Kidney (tissue), 14 donors: ENCODE results near the gene GBE1. TPM values are rescaled to one million over a fixed set of nuclear protein-coding genes. Genes with fewer than 3 reads are reported as not detected.

Source experiments
- DNase-seq, 5 donors: peaks; one replicate each; pipeline ENCODE4 v3.0.0-alpha.2; 2013 to 2020
- FAIRE-seq: peaks from 2 replicates; lab custom pipeline; 2012; peaks lifted over from hg19 to GRCh38; lab: Jason Lieb, UNC
- H3K27ac ChIP-seq, 2 donors: one replicate each; pipeline ENCODE4 v1.7.0; 2013; ENCODE audit warnings: low read depth in 2 of 2, low read length in 2 of 2, inconsistent platforms in 1 of 2
- H3K27me3 ChIP-seq: one replicate; pipeline ENCODE4 v1.7.1; 2013; ENCODE audit warnings: low read length, inconsistent platforms; ENCODE audit not compliant: control insufficient read depth, insufficient read depth
- H3K36me3 ChIP-seq, 3 donors: one replicate each; pipeline versions ENCODE4 v1.7.0 to v1.7.1; 2013; ENCODE audit warnings: low read length in 3 of 3, control low read depth in 1 of 3, inconsistent platforms in 1 of 3; ENCODE audit not compliant: insufficient read depth in 3 of 3, control insufficient read depth in 2 of 3
- H3K4me1 ChIP-seq, 3 donors: one replicate each; pipeline versions ENCODE4 v1.7.0 to v1.7.1; 2013; ENCODE audit warnings: low read length in 3 of 3, inconsistent platforms in 1 of 3, low read depth in 1 of 3; ENCODE audit not compliant: control insufficient read depth in 2 of 3, insufficient read depth in 2 of 3
- H3K4me3 ChIP-seq, 3 donors: one replicate each; pipeline versions ENCODE4 v1.7.0 to v1.8.1; 2013; ENCODE audit warnings: low read length in 3 of 3, control low read depth in 1 of 3, inconsistent platforms in 1 of 3
- H3K9ac ChIP-seq, 3 donors: one replicate each; pipeline versions ENCODE4 v1.7.0 to v1.7.1; 2013; ENCODE audit warnings: low read length in 3 of 3, control low read depth in 1 of 3, inconsistent platforms in 1 of 3
- H3K9me3 ChIP-seq, 3 donors: one replicate each; pipeline versions ENCODE4 v1.7.0 to v1.7.1; 2013; ENCODE audit warnings: low read length in 3 of 3, control low read depth in 1 of 3, inconsistent platforms in 1 of 3; ENCODE audit not compliant: control insufficient read depth in 2 of 3, insufficient read depth in 1 of 3
- CTCF ChIP-seq: IDR thresholded peaks from 3 replicates; pipeline ENCODE4 v1.5.1; 2012; ENCODE audit warnings: mild to moderate bottlenecking, moderate library complexity, borderline replicate concordance; ENCODE audit not compliant: insufficient read depth; ENCODE audit errors: extremely low read depth
- intact Hi-C: fragments of 100-400 bp; cut with DNase I; formaldehyde crosslinking; loops from one replicate; pipeline ENCODE4 v1.11.1; 2022
- polyA plus RNA-seq: library from polyadenylated mRNA; stranded (reverse); fragments of 350-450 nt; fragmentation: Illumina TruSeq; extraction: RNeasy Lipid Tissue Mini Kit (QIAGEN cat#74804); gene quantifications from one replicate; pipeline ENCODE4 v1.2.3, GENCODE V29; 2014; ENCODE audit warnings: low read depth, low replicate concordance; ENCODE audit not compliant: insufficient read depth
- total RNA-seq: library from RNA; stranded (reverse); fragmentation: NEBNext Ultra II Directional; extraction: Animal tissue kit (Norgen Biotek cat#: 25700); gene quantifications from one replicate; pipeline ENCODE4 v1.2.1, GENCODE V29; 2021
- donor health status: control.
- donor health status: control.
- donor health status: control.
- donor health status: control.
- donor health status: control.
- donor health status: DM: yes; HTN: yes; CAD: no.
- donor health status: Normal renal cell carcinoma (clear cell type).

The GBE1 gene
- total and polyA plus RNA-seq, 2 donors from 2014 or later, result 29.3 to 36.2 TPM

- FAIRE-seq, result no peak
- Histone ChIP-seq H3K9me3 (no peaks in the 10 kb centered on the region), H3K36me3 (no peaks in the 10 kb centered on the region), H3K27me3 (no peaks in the 10 kb centered on the region), H3K4me3 (no peak overlapping the region), H3K4me1 (peaks cover 0 to 2% (median 0%) of the 10 kb centered on the region in 3 donors), H3K9ac (no peak overlapping the region), H3K27ac (no peak overlapping the region)
- intact Hi-C loops, result no loop called here
- TF ChIP-seq CTCF, result no peak
- no peak for DNase-seq
Observed at GRCh38 chr3:81726132-81726531, 35.3 kb downstream of the GBE1 start.

- Histone ChIP-seq H3K4me1 (no peaks in the 10 kb centered on the region), H3K9ac (peak overlapping the region in 1 of 3 donors; percentile 36), H3K4me3 (no peak overlapping the region), H3K27me3 (no peaks in the 10 kb centered on the region), H3K9me3 (no peaks in the 10 kb centered on the region), H3K27ac (peak overlapping the region in 1 of 2 donors; percentile 62), H3K36me3 (no peaks in the 10 kb centered on the region)
- intact Hi-C loops, result no loop called here
- no peak for TF ChIP-seq CTCF
- FAIRE-seq (no peak), DNase-seq (peak in 2 of 5 donors; percentile 23 to 45)
Observed at GRCh38 chr3:81723732-81724313, 37.6 kb downstream of the GBE1 start.

GRCh38 chr3:81718311-81718710 lies 43.1 kb downstream of the GBE1 start:
- Histone ChIP-seq H3K4me1 (peaks cover 0 to 4% (median 0%) of the 10 kb centered on the region in 3 donors), H3K4me3 (no peak overlapping the region), H3K36me3 (no peaks in the 10 kb centered on the region), H3K27ac (no peak overlapping the region), H3K9me3 (no peaks in the 10 kb centered on the region), H3K9ac (no peak overlapping the region), H3K27me3 (no peaks in the 10 kb centered on the region)
- intact Hi-C loops, result no loop called here
- FAIRE-seq (no peak), DNase-seq (no peak)
- TF ChIP-seq CTCF, result no peak
